Uterus (tissue), 2 donors: ENCODE measurements around the gene XYLB.

Experiments used
- POLR2A ChIP-seq, 2 donors: fragments of 450-650 bp; IDR thresholded peaks; one replicate each; pipeline ENCODE4 v1.6.1; 2016; ENCODE audit warnings: antibody characterized with exemption in 2 of 2, mild to moderate bottlenecking in 1 of 2, moderate library complexity in 1 of 2
- TF ChIP-seq, protein P1 (sequence below), 4 experiments: fragments of 200-600 bp in 2 of 4; fragments of 450-650 bp in 2 of 4; sonication (generic) in 2 of 4; IDR thresholded peaks; one replicate each; pipeline ENCODE4 v1.5.1; 2016 to 2019; ENCODE audit warnings: antibody characterized with exemption in 4 of 4, mild to moderate bottlenecking in 2 of 4, moderate library complexity in 1 of 4

DNA sequence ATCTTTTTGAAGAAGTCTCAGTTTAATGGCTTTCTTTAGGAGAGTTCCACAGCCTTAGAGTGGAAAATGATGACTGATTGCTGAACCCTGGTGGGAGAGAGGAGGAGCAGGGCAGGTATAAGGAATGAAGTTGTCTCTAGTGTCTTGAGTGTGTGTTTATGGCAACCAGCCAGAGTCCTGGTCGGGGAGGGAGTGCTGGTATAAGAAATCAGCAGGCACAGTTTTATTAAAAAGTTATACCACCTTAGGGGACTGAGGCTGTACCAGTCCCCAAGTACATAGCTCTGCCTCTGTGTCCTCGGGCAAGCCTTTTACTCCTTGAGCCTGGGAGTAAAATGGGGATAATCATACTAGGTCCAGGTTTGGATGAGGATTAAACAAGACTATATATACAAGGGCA, 34.6 kb upstream of the XYLB start:
- TF ChIP-seq, protein P1, sequence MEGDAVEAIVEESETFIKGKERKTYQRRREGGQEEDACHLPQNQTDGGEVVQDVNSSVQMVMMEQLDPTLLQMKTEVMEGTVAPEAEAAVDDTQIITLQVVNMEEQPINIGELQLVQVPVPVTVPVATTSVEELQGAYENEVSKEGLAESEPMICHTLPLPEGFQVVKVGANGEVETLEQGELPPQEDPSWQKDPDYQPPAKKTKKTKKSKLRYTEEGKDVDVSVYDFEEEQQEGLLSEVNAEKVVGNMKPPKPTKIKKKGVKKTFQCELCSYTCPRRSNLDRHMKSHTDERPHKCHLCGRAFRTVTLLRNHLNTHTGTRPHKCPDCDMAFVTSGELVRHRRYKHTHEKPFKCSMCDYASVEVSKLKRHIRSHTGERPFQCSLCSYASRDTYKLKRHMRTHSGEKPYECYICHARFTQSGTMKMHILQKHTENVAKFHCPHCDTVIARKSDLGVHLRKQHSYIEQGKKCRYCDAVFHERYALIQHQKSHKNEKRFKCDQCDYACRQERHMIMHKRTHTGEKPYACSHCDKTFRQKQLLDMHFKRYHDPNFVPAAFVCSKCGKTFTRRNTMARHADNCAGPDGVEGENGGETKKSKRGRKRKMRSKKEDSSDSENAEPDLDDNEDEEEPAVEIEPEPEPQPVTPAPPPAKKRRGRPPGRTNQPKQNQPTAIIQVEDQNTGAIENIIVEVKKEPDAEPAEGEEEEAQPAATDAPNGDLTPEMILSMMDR (IDR thresholded peaks at IDR 0.05) = no peak
- TF ChIP-seq POLR2A (IDR thresholded peaks at IDR 0.05) = no peak
